ENCODE data around the gene PLD3.

DNA sequence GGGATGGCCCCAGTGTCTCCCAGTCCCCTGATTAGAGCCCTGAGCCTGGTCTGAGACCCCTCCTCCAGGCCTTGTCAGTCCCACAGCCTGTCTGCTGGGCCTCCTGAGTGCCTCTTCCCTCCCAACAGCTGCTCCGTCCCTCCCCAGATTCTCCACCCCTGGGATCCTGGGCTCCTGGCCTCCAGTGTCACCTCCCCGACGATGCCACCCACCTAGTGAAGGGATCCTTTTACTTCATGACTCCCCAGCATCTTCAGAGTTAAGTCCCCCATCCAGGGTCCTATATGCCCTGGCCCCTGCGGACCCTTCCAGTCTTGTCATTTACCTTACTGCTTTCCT lies 69.1 kb downstream of the PLD3 start:
- TF ChIP-seq, protein P1, sequence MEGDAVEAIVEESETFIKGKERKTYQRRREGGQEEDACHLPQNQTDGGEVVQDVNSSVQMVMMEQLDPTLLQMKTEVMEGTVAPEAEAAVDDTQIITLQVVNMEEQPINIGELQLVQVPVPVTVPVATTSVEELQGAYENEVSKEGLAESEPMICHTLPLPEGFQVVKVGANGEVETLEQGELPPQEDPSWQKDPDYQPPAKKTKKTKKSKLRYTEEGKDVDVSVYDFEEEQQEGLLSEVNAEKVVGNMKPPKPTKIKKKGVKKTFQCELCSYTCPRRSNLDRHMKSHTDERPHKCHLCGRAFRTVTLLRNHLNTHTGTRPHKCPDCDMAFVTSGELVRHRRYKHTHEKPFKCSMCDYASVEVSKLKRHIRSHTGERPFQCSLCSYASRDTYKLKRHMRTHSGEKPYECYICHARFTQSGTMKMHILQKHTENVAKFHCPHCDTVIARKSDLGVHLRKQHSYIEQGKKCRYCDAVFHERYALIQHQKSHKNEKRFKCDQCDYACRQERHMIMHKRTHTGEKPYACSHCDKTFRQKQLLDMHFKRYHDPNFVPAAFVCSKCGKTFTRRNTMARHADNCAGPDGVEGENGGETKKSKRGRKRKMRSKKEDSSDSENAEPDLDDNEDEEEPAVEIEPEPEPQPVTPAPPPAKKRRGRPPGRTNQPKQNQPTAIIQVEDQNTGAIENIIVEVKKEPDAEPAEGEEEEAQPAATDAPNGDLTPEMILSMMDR (conservative IDR thresholded peaks at IDR 0.05; ENCODE audit: low read length), result no peak
- no peak for TF ChIP-seq EZH2phosphoT487 (IDR thresholded peaks at IDR 0.05; ENCODE audit: borderline replicate concordance, low read depth, low read length)
